Transverse colon (tissue), 4 donors: ENCODE results near the gene C19orf44. TPM values are rescaled to one million over a fixed set of nuclear protein-coding genes. Genes with fewer than 3 reads are reported as not detected.
"Not testable (repeated sequence)": the region's sequence is repeated elsewhere in the genome, so short reads cannot be mapped to it uniquely, and the experiment has no call there.

Source experiments
- DNase-seq: peaks from one replicate; pipeline ENCODE4 v3.0.0-alpha.2; 2019
- H3K27ac ChIP-seq, 4 donors: fragments of 200-600 bp; sonication (generic); 2 replicates each; pipeline ENCODE4 v1.5.1; 2016 to 2018; ENCODE audit warnings: inconsistent platforms in 4 of 4
- H3K27me3 ChIP-seq: fragments of 200-600 bp; sonication (generic); 2 replicates; pipeline ENCODE4 v1.5.1; 2017; ENCODE audit warnings: inconsistent platforms
- H3K36me3 ChIP-seq, 4 donors: fragments of 200-600 bp; sonication (generic); 2 replicates each; pipeline ENCODE4 v1.5.1; 2017 to 2019; ENCODE audit warnings: inconsistent platforms in 4 of 4
- H3K4me1 ChIP-seq, 4 donors: fragments of 200-600 bp; sonication (generic); 2 replicates each; pipeline ENCODE4 v1.5.1; 2017 to 2020; ENCODE audit warnings: inconsistent platforms in 4 of 4
- H3K4me3 ChIP-seq, 4 donors: fragments of 200-600 bp; sonication (generic); 1 replicate in 1 of 4; 2 replicates in 3 of 4; pipeline versions ENCODE4 v1.5.1 to v1.6.1; 2017 to 2019; ENCODE audit warnings: inconsistent platforms in 4 of 4
- H3K9me3 ChIP-seq, 2 donors: fragments of 200-600 bp; sonication (generic); 2 replicates each; pipeline ENCODE4 v1.5.1; 2017 to 2019; ENCODE audit warnings: inconsistent platforms in 2 of 2
- EP300 ChIP-seq: sonication (generic); formaldehyde crosslinking; IDR thresholded peaks from one replicate; pipeline ENCODE4 v1.6.1; 2017; ENCODE audit warnings: antibody characterized with exemption, low read depth
- POLR2A ChIP-seq: fragments of 450-650 bp; IDR thresholded peaks from one replicate; pipeline ENCODE4 v1.6.1; 2016; ENCODE audit warnings: antibody characterized with exemption, mild to moderate bottlenecking, moderate library complexity
- POLR2AphosphoS5 ChIP-seq, 3 donors: sonication (generic); formaldehyde crosslinking; IDR thresholded peaks; one replicate each; pipeline ENCODE4 v1.6.1; 2016; ENCODE audit warnings: antibody characterized with exemption in 3 of 3
- WGBS, 2 donors: methylation state at CpG; one replicate each; pipeline ENCODE4 v1.1.5; 2018; ENCODE audit warnings: low coverage in 1 of 2; 5-methylcytosine and 5-hydroxymethylcytosine counted together
- in situ Hi-C, 4 donors: fragments of 200-750 bp; cut with MboI; loops; one replicate each; pipeline versions ENCODE4 v1.15.0 to v1.15.1; 2017; ENCODE audit warnings: low sequenced_read_pairs in 3 of 4, low pct_ligation_motif_present in 1 of 4, low pct_unique_long_range_greater_than_20kb in 1 of 4
- intact Hi-C: fragments of 100-400 bp; cut with DNase I; formaldehyde crosslinking; loops from one replicate; pipeline ENCODE4 v1.15.1; 2023; ENCODE audit warnings: low total_unique reads
- total RNA-seq, 4 donors: library from RNA; depleted of rRNA; stranded (reverse); fragments of >200 nt; gene quantifications; one replicate each; pipeline ENCODE4 v1.1.0, GENCODE V29; 2016
- TF ChIP-seq, protein P1 (sequence below), 5 experiments: fragments of 200-600 bp in 3 of 5; fragments of 450-650 bp in 2 of 5; sonication (generic) in 3 of 5; IDR thresholded peaks; 1 replicate in 2 of 5; 2 replicates in 3 of 5; pipeline ENCODE4 v1.5.1; 2016 to 2017; ENCODE audit warnings: antibody characterized with exemption in 5 of 5, inconsistent platforms in 3 of 5, mild to moderate bottlenecking in 2 of 5, moderate library complexity in 1 of 5

The C19orf44 gene
- total RNA-seq, 4 donors from 2014 or later, result 0.20 to 6.7 (median 1.6) TPM

DNA sequence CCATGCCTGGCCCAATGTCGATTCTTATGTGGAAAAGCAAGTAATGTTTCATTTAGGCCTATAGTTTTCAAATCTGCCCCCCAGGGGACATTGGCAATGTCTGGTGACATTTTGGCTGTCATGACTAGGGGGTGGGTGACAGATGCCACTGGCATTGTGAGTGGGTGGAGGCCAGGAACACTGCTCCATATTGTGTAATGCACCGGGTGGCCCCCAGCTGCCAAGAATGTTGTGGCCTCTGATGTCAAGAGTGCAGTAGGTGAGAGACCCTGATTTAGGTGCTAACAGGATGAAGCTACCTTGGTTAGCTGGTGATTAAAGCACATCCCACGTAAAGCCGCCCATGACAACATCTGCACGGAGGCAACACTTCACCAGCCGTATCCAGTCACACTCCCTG is 10.8 kb downstream of the C19orf44 start:
- Histone ChIP-seq H3K27ac (no peak overlapping the region), H3K4me3 (no peak overlapping the region), H3K4me1 (no peaks in the 10 kb centered on the region), H3K27me3 (no peaks in the 10 kb centered on the region), H3K9me3 (no peaks in the 10 kb centered on the region), H3K36me3 (no peaks in the 10 kb centered on the region)
- TF ChIP-seq, protein P1, sequence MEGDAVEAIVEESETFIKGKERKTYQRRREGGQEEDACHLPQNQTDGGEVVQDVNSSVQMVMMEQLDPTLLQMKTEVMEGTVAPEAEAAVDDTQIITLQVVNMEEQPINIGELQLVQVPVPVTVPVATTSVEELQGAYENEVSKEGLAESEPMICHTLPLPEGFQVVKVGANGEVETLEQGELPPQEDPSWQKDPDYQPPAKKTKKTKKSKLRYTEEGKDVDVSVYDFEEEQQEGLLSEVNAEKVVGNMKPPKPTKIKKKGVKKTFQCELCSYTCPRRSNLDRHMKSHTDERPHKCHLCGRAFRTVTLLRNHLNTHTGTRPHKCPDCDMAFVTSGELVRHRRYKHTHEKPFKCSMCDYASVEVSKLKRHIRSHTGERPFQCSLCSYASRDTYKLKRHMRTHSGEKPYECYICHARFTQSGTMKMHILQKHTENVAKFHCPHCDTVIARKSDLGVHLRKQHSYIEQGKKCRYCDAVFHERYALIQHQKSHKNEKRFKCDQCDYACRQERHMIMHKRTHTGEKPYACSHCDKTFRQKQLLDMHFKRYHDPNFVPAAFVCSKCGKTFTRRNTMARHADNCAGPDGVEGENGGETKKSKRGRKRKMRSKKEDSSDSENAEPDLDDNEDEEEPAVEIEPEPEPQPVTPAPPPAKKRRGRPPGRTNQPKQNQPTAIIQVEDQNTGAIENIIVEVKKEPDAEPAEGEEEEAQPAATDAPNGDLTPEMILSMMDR (IDR thresholded peaks at IDR 0.05), result no peak
- TF ChIP-seq POLR2A (no peak), POLR2AphosphoS5 (IDR thresholded peaks at IDR 0.05) (no peak), EP300 (no peak)
- in situ Hi-C loops (no loop called here), intact Hi-C loops (no loop called here)
- WGBS, 2 donors, result 86 to 88% methylated on average over 4 to 6 of the region's 6 CpGs
- DNase-seq, result no peak

DNA sequence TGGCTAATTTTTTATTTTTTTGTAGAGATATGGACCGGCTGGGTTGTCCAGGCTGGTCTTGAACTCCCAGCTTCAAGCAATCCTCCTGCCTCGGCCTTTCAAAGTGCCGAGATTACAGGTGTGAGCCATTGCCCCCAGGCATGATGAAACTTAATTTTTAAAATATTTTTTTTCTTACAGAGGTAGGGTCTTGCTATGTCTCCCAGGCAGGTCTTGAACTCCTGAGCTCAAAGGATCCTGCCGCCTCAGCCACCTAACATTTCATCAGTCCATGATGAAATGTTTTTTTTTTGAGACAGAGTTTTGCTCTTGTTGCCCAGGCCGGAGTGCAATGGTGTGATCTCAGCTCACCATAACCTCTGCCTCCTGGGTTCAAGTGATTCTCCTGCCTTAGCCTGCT is 12.4 kb downstream of the C19orf44 start:
- no peak overlapping the region for H3K27ac ChIP-seq
- in situ Hi-C loops, result no loop called here
- WGBS, 2 donors, result 96 to 100% methylated on average over 1 to 5 of the region's 5 CpGs
- no peaks in the 10 kb centered on the region for H3K36me3 ChIP-seq
- no peaks in the 10 kb centered on the region for H3K9me3 ChIP-seq
- no peak for DNase-seq
- H3K4me1 ChIP-seq, result no peaks in the 10 kb centered on the region
- no peak overlapping the region for H3K4me3 ChIP-seq
- intact Hi-C loops, result no loop called here
- H3K27me3 ChIP-seq, result no peaks in the 10 kb centered on the region
- TF ChIP-seq, protein P1 (IDR thresholded peaks at IDR 0.05), result no peak
- no peak for TF ChIP-seq POLR2AphosphoS5 (IDR thresholded peaks at IDR 0.05)
- TF ChIP-seq EP300, result no peak

DNA sequence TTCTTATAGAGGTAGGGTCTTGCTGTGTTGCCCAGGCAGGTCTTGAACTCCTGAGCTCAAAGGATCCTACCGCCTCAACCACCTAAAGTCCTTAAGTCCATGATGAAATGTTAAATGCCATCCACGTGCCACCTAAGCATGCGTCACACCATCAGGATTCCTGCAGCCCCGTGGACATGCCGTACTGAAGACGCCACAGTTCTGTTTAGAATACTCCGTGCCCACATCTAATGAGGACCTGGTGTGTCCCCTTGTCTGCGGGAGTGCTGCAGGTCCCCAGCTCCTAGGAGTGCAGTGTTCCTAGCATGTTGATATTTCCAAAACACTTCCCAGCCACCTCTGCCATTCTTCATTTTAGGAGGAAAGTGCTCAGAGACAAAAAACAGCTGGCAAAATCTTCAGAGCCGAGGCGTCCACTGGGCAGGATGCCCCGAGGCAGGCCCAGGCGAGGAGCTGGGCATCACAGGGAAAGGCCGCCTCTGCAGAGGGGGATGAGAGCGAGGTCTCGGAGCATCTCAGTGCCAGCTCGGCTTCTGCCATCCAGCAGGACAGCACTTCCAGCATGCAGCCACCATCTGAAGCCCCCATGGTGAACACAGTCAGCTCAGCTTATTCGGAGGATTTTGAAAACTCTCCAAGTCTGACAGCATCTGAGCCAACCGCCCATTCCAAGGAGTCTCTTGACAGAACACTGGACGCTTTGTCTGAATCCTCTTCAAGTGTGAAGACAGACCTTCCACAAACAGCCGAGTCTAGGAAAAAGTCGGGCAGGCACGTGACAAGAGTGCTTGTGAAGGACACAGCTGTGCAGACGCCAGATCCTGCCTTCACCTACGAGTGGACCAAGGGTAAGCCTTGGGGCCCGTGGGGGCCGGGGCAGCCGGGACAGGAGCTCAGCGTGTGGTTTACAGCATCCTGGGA is 13.2 kb downstream of the C19orf44 start:
- in situ Hi-C loops (no loop called here), intact Hi-C loops (no loop called here)
- no peak for TF ChIP-seq POLR2AphosphoS5 (IDR thresholded peaks at IDR 0.05)
- no peak for TF ChIP-seq POLR2A
- no peak for TF ChIP-seq EP300
- TF ChIP-seq, protein P1 (IDR thresholded peaks at IDR 0.05), result no peak
- H3K36me3 ChIP-seq, result peaks cover 0 to under 1% (median 0%) of the 10 kb centered on the region in 4 donors
- peak overlapping the region in 1 of 4 donors; percentile 12 for H3K27ac ChIP-seq
- no peak for DNase-seq
- 87% methylated on average over 28 of the region's 28 CpGs; no CpG with 5 or more reads in 1 of the 2 donors for WGBS, 2 donors
- no peaks in the 10 kb centered on the region for H3K27me3 ChIP-seq
- H3K9me3 ChIP-seq, result no peaks in the 10 kb centered on the region
- no peak overlapping the region for H3K4me3 ChIP-seq
- H3K4me1 ChIP-seq, result no peaks in the 10 kb centered on the region

DNA sequence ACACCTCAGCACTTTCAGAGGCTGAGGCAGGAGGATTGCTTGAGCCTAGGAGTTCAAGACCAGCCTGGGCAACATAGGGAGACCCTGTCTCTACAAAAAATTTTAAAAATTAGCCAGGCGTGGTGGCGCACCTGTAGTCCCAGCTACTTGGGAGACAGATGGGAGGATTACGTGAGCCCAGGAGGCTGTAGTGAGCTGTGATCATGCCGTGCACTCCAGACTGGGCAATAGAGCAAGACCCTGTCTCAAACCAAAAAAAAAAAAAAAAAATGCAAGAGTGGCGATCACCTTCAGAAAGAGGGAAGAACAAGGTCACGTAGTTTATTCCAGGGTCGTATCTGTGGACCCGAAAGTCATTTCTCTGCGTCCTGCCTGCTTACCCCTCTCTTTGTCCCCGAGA is 16.4 kb downstream of the C19orf44 start:
- H3K4me3 ChIP-seq, H3K27me3 ChIP-seq, in situ Hi-C loops, H3K27ac ChIP-seq, DNase-seq, H3K9me3 ChIP-seq, H3K4me1 ChIP-seq, intact Hi-C loops, H3K36me3 ChIP-seq: not testable (repeated sequence)
- WGBS, 2 donors, result 90% methylated on average over 10 of the region's 10 CpGs; no CpG with 5 or more reads in 1 of the 2 donors
